ENCODE results near the gene INPP5K. TPM values are rescaled to one million over a fixed set of nuclear protein-coding genes. Genes with fewer than 3 reads are reported as not detected.

The INPP5K gene
- total RNA-seq, 1 experiment from 2014 or later = 29.4 TPM

DNA sequence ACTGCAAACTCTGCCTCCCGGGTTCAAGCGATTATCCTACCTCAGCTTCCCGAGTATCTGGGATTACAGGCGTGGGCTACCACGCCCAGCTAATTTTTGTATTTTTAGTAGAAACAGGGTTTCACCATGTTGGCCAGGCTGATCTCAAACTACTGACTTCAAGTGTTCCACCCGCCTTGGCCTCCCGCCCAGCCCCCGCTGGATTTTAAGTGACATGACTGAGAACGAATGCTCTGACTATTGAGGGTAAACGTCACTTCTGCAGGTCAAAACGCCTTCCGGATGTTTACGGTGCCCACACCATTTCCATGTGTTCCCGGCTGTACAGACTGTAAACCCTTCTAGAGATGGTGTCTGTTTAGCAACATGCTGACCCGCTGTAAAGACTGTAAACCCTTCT is 23.4 kb upstream of the INPP5K start:
- Histone ChIP-seq H3K14ac (ENCODE audit: insufficient read depth, low read length) (no peak overlapping the region), H3K23ac (ENCODE audit: insufficient read length, low read depth, low read length) (no peak overlapping the region), H2BK20ac (ENCODE audit: low read depth, low read length, poor library complexity, severe bottlenecking) (no peak overlapping the region), H3K23me2 (ENCODE audit: insufficient read length, low read depth, low read length, poor library complexity, severe bottlenecking) (no peaks in the 10 kb centered on the region), H4K20me1 (ENCODE audit: control insufficient read depth, insufficient read depth, insufficient read length) (no peaks in the 10 kb centered on the region), H3K79me2 (ENCODE audit: insufficient read depth, low read length) (no peaks in the 10 kb centered on the region), H3K27me3 (ENCODE audit: insufficient read depth, low read length) (no peaks in the 10 kb centered on the region), H2BK5ac (ENCODE audit: insufficient read length, low read length) (no peak overlapping the region), H2AK5ac (ENCODE audit: insufficient read length, low read length) (no peak overlapping the region), H3K4me2 (ENCODE audit: insufficient read depth, insufficient read length, low read length) (no peak overlapping the region), H2AFZ (ENCODE audit: low read length) (no peak overlapping the region), H3K79me1 (ENCODE audit: insufficient read depth, low read depth, low read length, poor library complexity, severe bottlenecking) (no peaks in the 10 kb centered on the region), H4K91ac (ENCODE audit: insufficient read length, low read depth, low read length) (no peak overlapping the region), H3K27ac (ENCODE audit: insufficient read length, low read depth, low read length) (no peak overlapping the region), H3K9ac (ENCODE audit: extremely low read depth, insufficient read length, low read length) (no peak overlapping the region), H2BK120ac (ENCODE audit: low read depth, low read length, poor library complexity, severe bottlenecking) (no peak overlapping the region), H3K4ac (ENCODE audit: low read depth, low read length) (no peak overlapping the region), H4K8ac (replicated peaks; ENCODE audit: insufficient read length, low read depth, low read length) (no peak overlapping the region), H3K4me1 (ENCODE audit: insufficient read depth, low read length) (no peaks in the 10 kb centered on the region), H3T11ph (ENCODE audit: low read length) (no peak overlapping the region), H3K56ac (ENCODE audit: insufficient read length, low read depth, low read length) (no peak overlapping the region), H2BK12ac (ENCODE audit: insufficient read length, low read depth, low read length) (no peak overlapping the region), H3K9me3 (ENCODE audit: control insufficient read depth, low read depth, low read length) (no peaks in the 10 kb centered on the region), H2BK15ac (ENCODE audit: low read depth, low read length) (no peak overlapping the region), H4K5ac (ENCODE audit: insufficient read length, low read depth, low read length) (no peak overlapping the region), H3K18ac (ENCODE audit: insufficient read length, low read depth, low read length) (no peak overlapping the region)
- Mint-ChIP-seq H3K36me3 (ENCODE audit: insufficient read depth in 1 of 3, low read depth in 3 of 3) (peaks cover 21 to 79% (median 51%) of the 10 kb centered on the region in 3 experiments; a peak in 6 of 7 replicates), H3K4me1 (peaks cover 0 to 6% of the 10 kb centered on the region in 2 experiments; a peak in 1 of 4 replicates), H3K9me3 (no peaks in the 10 kb centered on the region), H3K4me3 (no peak overlapping the region), H3K27me3 (ENCODE audit: low read depth) (no peaks in the 10 kb centered on the region), H3K27ac (no peak overlapping the region)
- WGBS (ENCODE audit: extremely low coverage, insufficient read length, low lambda C conversion rate) = no CpG with 5 or more reads among the region's 15 CpGs
- no peak for DNase-seq
- TF ChIP-seq, protein P1, sequence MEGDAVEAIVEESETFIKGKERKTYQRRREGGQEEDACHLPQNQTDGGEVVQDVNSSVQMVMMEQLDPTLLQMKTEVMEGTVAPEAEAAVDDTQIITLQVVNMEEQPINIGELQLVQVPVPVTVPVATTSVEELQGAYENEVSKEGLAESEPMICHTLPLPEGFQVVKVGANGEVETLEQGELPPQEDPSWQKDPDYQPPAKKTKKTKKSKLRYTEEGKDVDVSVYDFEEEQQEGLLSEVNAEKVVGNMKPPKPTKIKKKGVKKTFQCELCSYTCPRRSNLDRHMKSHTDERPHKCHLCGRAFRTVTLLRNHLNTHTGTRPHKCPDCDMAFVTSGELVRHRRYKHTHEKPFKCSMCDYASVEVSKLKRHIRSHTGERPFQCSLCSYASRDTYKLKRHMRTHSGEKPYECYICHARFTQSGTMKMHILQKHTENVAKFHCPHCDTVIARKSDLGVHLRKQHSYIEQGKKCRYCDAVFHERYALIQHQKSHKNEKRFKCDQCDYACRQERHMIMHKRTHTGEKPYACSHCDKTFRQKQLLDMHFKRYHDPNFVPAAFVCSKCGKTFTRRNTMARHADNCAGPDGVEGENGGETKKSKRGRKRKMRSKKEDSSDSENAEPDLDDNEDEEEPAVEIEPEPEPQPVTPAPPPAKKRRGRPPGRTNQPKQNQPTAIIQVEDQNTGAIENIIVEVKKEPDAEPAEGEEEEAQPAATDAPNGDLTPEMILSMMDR (conservative IDR thresholded peaks at IDR 0.05) = no peak

Measured in H9 (cell line).